ENCODE measurements around the gene CD300LD.
"Not testable (repeated sequence)": the region's sequence is repeated elsewhere in the genome, so short reads cannot be mapped to it uniquely, and the experiment has no call there.

CD300LD gene

GRCh38 chr17:74571621-74572270 lies 20.3 kb downstream of the CD300LD start:
- DNase-seq (ENCODE audit: low read depth): no peak

- no peak for DNase-seq (ENCODE audit: low read depth)
Observed at GRCh38 chr17:74569020-74570003, 22.8 kb downstream of the CD300LD start.

- DNase-seq (ENCODE audit: low read depth): no peak
Observed at GRCh38 chr17:74568106-74568873, 23.8 kb downstream of the CD300LD start.

- no peak for DNase-seq (ENCODE audit: low read depth)
Observed at GRCh38 chr17:74567397-74567796, 24.7 kb downstream of the CD300LD start, which contains the start of gene CD300H. CD300H (minus strand) TSS chr17:74567509.

GRCh38 chr17:74566132-74566753 lies 25.8 kb downstream of the CD300LD start:
- DNase-seq (ENCODE audit: low read depth): no peak

GRCh38 chr17:74565126-74565525 lies 27.0 kb downstream of the CD300LD start:
- no peak for DNase-seq (ENCODE audit: low read depth)

- DNase-seq (ENCODE audit: low read depth): no peak
Observed at GRCh38 chr17:74563358-74563757, 28.7 kb downstream of the CD300LD start.

- no peak for DNase-seq (ENCODE audit: low read depth)
Observed at GRCh38 chr17:74561586-74561985, 30.5 kb downstream of the CD300LD start.

- no peak for DNase-seq (ENCODE audit: low read depth)
Observed at GRCh38 chr17:74558882-74559519, 33.1 kb downstream of the CD300LD start.

GRCh38 chr17:74558402-74558801 lies 33.7 kb downstream of the CD300LD start:
- not testable (repeated sequence) for DNase-seq (ENCODE audit: low read depth)

- DNase-seq (ENCODE audit: low read depth): no peak
Observed at GRCh38 chr17:74555427-74555940, 36.6 kb downstream of the CD300LD start.

GRCh38 chr17:74554909-74555308 lies 37.2 kb downstream of the CD300LD start:
- no peak for DNase-seq (ENCODE audit: low read depth)

- no peak for DNase-seq (ENCODE audit: low read depth)
Observed at GRCh38 chr17:74552037-74552436, 40.0 kb downstream of the CD300LD start.

GRCh38 chr17:74550602-74551001 lies 41.5 kb downstream of the CD300LD start:
- no peak for DNase-seq (ENCODE audit: low read depth)

GRCh38 chr17:74549343-74549742 lies 42.7 kb downstream of the CD300LD start:
- DNase-seq (ENCODE audit: low read depth): no peak

GRCh38 chr17:74547736-74548135 lies 44.3 kb downstream of the CD300LD start:
- no peak for DNase-seq (ENCODE audit: low read depth)

- no peak for DNase-seq (ENCODE audit: low read depth)
Observed at GRCh38 chr17:74547264-74547663, 44.8 kb downstream of the CD300LD start.

GRCh38 chr17:74546586-74546985 lies 45.5 kb downstream of the CD300LD start:
- DNase-seq (ENCODE audit: low read depth): no peak

GRCh38 chr17:74545843-74546230 lies 46.2 kb downstream of the CD300LD start, which contains the start of gene CD300C:
CD300C (minus strand) TSS chr17:74546115; CDS start chr17:74545782, 333 bp downstream.
- no peak for DNase-seq (ENCODE audit: low read depth)

- DNase-seq (ENCODE audit: low read depth): no peak
Observed at GRCh38 chr17:74544991-74545842, 46.9 kb downstream of the CD300LD start.
